HG03175 (cell line): ENCODE data around the gene TMEM163.
"Not testable (repeated sequence)": the region's sequence is repeated elsewhere in the genome, so short reads cannot be mapped to it uniquely, and the experiment has no call there.

Experiments used
- ATAC-seq: cut with Tn5 transposase; IDR thresholded peaks from one replicate; pipeline ENCODE4 v1.9.1; 2021; ENCODE audit warnings: mild to moderate bottlenecking, moderate library complexity; ENCODE audit not compliant: unreplicated experiment

The TMEM163 gene

GRCh38 chr2:134723742-134724141 is 4.9 kb upstream of the TMEM163 start:
- ATAC-seq, result not testable (repeated sequence)

- ATAC-seq, result no peak
Measured at GRCh38 chr2:134722728-134723127, 3.9 kb upstream of the TMEM163 start.

GRCh38 chr2:134721596-134721995 is 2.8 kb upstream of the TMEM163 start:
- ATAC-seq, result no peak

- ATAC-seq, result no peak
Measured at GRCh38 chr2:134718023-134718816, 580 bp downstream of the TMEM163 start.

GRCh38 chr2:134717286-134718022 is 1.3 kb downstream of the TMEM163 start:
- ATAC-seq, result no peak

GRCh38 chr2:134716721-134717243 is 2.0 kb downstream of the TMEM163 start:
- ATAC-seq, result no peak

- ATAC-seq, result no peak
Measured at GRCh38 chr2:134715932-134716643, 2.7 kb downstream of the TMEM163 start.

GRCh38 chr2:134714228-134714627 is 4.6 kb downstream of the TMEM163 start:
- no peak for ATAC-seq

- ATAC-seq, result no peak
Measured at GRCh38 chr2:134713606-134714005, 5.2 kb downstream of the TMEM163 start.

- no peak for ATAC-seq
Measured at GRCh38 chr2:134713176-134713575, 5.6 kb downstream of the TMEM163 start.

GRCh38 chr2:134712736-134713135 is 6.1 kb downstream of the TMEM163 start:
- ATAC-seq, result no peak

- no peak for ATAC-seq
Measured at GRCh38 chr2:134712299-134712698, 6.5 kb downstream of the TMEM163 start.

- ATAC-seq, result no peak
Measured at GRCh38 chr2:134711692-134712091, 7.1 kb downstream of the TMEM163 start.

- no peak for ATAC-seq
Measured at GRCh38 chr2:134707330-134707676, 11.5 kb downstream of the TMEM163 start.

GRCh38 chr2:134706587-134707329 is 12.0 kb downstream of the TMEM163 start:
- ATAC-seq, result no peak

- no peak for ATAC-seq
Measured at GRCh38 chr2:134705861-134706586, 12.8 kb downstream of the TMEM163 start.

- no peak for ATAC-seq
Measured at GRCh38 chr2:134704173-134704572, 14.6 kb downstream of the TMEM163 start.

GRCh38 chr2:134703426-134703825 is 15.4 kb downstream of the TMEM163 start:
- no peak for ATAC-seq

GRCh38 chr2:134700730-134701129 is 18.1 kb downstream of the TMEM163 start:
- ATAC-seq, result no peak

GRCh38 chr2:134694411-134694810 is 24.4 kb downstream of the TMEM163 start:
- no peak for ATAC-seq
